ENCODE results near the gene GATA2.

Gene GATA2

GRCh38 chr3:128472449-128473179 lies 20.4 kb downstream of the GATA2 start:
- no peak for DNase-seq

GRCh38 chr3:128471720-128472119 lies 21.3 kb downstream of the GATA2 start:
- no peak for DNase-seq

GRCh38 chr3:128471110-128471509 lies 21.9 kb downstream of the GATA2 start:
- no peak for DNase-seq

- DNase-seq: no peak
Observed at GRCh38 chr3:128470134-128470899, 22.7 kb downstream of the GATA2 start.

DNA sequence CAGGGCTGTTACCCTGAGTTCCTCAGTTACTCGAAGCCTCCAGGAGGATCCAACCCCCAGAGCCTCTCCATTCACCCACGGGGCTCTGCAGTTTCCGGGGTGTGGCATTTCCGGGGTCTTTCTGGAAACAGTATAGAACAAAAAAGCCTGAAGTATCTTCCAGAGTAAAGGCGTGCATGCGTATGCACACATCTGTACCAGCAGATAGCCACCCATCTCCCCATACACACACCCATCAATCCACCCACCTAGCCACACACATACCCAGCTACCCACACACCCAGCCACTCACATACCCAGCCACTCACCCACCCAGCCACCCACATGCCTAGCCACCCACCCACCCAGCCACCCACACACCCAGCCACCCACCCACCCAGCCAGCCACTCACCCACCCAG lies 23.4 kb downstream of the GATA2 start:
- no peak for DNase-seq

GRCh38 chr3:128468791-128469527 lies 24.0 kb downstream of the GATA2 start:
- DNase-seq: no peak

GRCh38 chr3:128468285-128468790 lies 24.7 kb downstream of the GATA2 start:
- no peak for DNase-seq

- no peak for DNase-seq
Observed at GRCh38 chr3:128466840-128467541, 26.0 kb downstream of the GATA2 start, which contains the start of gene DNAJB8. DNAJB8 (minus strand) TSS chr3:128466890; CDS start chr3:128463245, 3,645 bp downstream.

GRCh38 chr3:128464702-128465101 lies 28.3 kb downstream of the GATA2 start:
- DNase-seq: no peak

DNA sequence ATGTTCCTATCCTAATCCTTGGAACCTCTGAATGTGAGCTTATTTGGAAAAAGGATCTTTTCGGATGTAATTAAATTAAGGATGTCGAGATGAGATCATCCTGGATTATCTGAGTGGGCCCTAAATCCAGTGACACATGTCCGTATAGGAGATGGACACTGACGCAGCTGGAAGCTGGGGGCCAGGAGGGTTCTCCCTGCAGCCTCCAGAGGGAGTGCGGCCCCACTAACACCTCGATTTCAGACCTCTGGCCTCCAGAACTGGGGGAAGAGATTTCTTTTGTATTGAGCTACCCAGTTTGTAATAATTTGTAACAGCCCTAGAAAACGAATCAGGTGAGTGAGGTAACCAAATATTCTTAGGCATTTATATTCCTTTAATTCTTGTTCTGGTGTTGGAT lies 28.8 kb downstream of the GATA2 start:
- no peak for DNase-seq

DNA sequence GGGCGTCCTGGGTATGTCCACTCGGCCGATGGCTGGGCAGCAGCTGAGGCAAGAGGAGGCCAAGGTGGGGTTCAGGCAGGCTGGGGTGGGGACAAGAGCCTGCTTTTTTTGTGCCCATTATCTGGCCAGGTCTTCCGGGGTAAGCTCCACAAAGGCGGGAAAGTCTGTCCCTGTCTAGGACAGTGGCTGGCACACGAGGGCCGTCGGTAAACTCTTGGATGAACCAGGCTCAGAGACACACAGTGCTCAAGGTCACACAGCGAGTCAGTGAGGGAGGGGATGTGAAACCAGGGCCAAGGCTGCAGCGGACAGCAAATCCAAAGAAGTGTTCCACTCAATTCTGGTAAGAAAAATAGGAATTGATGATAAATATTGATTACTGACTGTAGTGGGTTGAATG lies 29.2 kb downstream of the GATA2 start:
- DNase-seq: no peak

GRCh38 chr3:128463354-128463753 lies 29.6 kb downstream of the GATA2 start:
- no peak for DNase-seq

DNA sequence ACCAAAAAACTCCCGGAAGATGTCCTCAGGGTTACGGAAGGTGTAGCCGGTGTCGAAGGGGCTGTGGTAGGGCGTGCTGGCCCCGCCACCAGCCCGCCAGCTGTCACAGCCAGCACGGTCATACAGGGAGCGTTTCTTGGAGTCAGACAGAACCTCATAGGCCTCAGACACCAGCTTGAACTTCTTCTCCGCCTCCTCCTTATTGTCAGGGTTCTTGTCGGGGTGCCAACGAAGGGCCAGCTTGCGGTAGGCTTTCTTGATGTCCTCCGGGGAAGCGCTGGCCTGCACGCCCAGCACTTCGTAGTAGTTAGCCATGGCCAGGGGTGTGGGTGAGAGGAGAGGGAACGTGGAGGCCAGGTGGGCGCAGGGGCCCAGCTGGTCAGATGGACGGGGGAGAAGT lies 30.1 kb downstream of the GATA2 start:
- no peak for DNase-seq

DNA sequence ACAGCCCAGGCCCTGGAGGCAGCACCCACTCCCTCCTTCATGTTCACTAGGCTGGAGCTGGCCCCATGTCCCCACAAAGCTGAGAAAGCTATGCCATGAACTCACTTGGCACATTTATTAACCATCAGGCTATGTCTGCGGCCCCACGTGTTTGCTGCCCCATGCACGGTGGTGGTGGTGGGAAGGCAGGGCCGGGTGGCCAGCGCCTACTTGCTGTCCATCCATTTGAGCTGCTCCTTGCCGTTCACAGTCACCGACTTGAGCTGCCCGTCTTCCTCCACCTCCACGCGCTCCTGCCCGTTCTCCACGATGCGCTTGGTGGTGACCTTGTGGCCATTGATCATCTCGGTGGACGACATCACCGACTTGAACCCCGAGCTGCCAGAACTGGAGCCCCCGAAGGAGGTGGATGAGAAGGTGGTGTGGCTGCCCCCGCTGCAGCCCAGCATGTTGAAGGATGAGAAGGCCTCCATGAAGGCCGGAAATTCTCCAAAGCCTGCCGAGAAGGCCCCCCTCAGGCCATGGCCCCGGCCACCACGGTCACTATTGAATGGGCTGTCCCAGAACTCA lies 30.6 kb downstream of the GATA2 start:
- DNase-seq: no peak

DNA sequence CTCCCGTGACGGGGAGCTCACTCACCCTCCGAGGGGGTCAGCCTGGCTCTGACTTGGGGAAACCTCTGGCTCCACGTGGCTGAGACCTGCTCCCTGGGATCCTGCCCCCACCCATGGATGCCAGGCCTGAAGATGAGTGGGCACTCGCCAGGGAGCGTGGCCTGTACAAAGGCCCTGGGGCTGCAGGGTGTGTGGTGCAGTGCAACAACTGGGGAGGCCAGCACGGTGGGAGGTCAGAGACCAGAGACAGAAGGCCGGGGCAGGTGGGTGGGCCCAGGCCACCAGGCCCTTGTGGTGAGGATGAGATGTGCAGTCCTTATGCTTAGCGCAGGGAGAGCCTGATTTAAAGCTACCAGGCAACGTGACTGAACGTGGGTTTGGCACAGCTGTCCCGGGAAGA lies 31.3 kb downstream of the GATA2 start:
- no peak for DNase-seq

- DNase-seq: no peak
Observed at GRCh38 chr3:128459461-128459820, 33.6 kb downstream of the GATA2 start.

DNA sequence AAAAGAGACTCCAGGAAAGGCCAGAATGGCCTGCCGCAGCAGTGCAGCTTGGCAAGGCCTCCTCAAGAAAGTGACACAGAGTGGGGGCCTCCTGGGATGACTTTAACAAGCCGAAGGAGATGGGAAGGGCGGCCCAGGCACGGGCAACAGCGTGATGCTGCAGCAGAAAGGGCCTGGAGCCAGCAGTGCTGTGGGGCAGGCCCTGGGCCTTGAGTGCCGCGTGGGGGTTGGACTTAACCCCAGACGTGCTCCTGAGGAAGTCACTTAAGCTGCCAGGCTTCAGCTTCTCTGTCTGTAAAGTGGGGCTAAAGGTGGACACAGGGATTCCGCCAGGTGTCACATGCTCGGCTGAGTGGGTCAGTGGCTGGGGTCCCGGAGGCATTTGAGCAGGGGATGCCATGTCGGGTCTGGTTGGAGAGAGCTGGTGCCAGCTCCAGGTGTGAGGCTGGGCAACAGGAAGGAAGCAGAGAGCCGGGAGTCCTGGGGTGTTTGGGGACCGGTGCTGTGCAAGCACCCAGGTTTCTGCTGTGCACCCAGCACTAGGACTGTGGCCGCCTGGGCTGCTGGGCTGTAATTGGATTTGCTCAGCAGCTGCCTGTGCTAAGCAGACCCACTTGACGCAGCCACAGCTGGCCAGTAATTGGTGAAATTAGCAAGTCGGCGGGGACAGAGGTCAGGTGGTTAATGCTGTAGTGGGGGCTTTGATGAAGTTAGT lies 34.1 kb downstream of the GATA2 start:
- no peak for DNase-seq

GRCh38 chr3:128457937-128458336 lies 35.1 kb downstream of the GATA2 start:
- DNase-seq: no peak

- DNase-seq: no peak
Observed at GRCh38 chr3:128456776-128457715, 36.0 kb downstream of the GATA2 start.
